HG02623 (cell line): ENCODE results near the gene SDCBP2.
"Not testable (repeated sequence)": the region's sequence is repeated elsewhere in the genome, so short reads cannot be mapped to it uniquely, and the experiment has no call there.

ENCODE experiments used
- ATAC-seq: cut with Tn5 transposase; IDR thresholded peaks from one replicate; pipeline ENCODE4 v1.9.1; 2021; ENCODE audit warnings: moderate library complexity; ENCODE audit not compliant: unreplicated experiment

SDCBP2 gene

GRCh38 chr20:1360094-1360846 is 31.3 kb upstream of the SDCBP2 start:
- ATAC-seq: no peak

- ATAC-seq: no peak
Observed at GRCh38 chr20:1357921-1358671, 29.2 kb upstream of the SDCBP2 start.

GRCh38 chr20:1353956-1354355 is 25.0 kb upstream of the SDCBP2 start:
- no peak for ATAC-seq

GRCh38 chr20:1346315-1346969 is 17.5 kb upstream of the SDCBP2 start:
- ATAC-seq: no peak

- ATAC-seq: no peak
Observed at GRCh38 chr20:1345756-1346093, 16.8 kb upstream of the SDCBP2 start.

- ATAC-seq: no peak
Observed at GRCh38 chr20:1345030-1345755, 16.3 kb upstream of the SDCBP2 start.

GRCh38 chr20:1343446-1344124 is 14.6 kb upstream of the SDCBP2 start:
- not testable (repeated sequence) for ATAC-seq

- no peak for ATAC-seq
Observed at GRCh38 chr20:1341561-1342265, 12.8 kb upstream of the SDCBP2 start.

- ATAC-seq: no peak
Observed at GRCh38 chr20:1338801-1339200, 9.9 kb upstream of the SDCBP2 start.

- ATAC-seq: no peak
Observed at GRCh38 chr20:1338096-1338495, 9.2 kb upstream of the SDCBP2 start.

- ATAC-seq: no peak
Observed at GRCh38 chr20:1337441-1337840, 8.5 kb upstream of the SDCBP2 start.

GRCh38 chr20:1336699-1337367 is 7.9 kb upstream of the SDCBP2 start:
- no peak for ATAC-seq

- ATAC-seq: no peak
Observed at GRCh38 chr20:1335961-1336698, 7.2 kb upstream of the SDCBP2 start.

- ATAC-seq: no peak
Observed at GRCh38 chr20:1334761-1335160, 5.8 kb upstream of the SDCBP2 start.

GRCh38 chr20:1334370-1334731 is 5.4 kb upstream of the SDCBP2 start:
- ATAC-seq: no peak

GRCh38 chr20:1333462-1334369 is 4.8 kb upstream of the SDCBP2 start:
- no peak for ATAC-seq

GRCh38 chr20:1332749-1333300 is 3.9 kb upstream of the SDCBP2 start:
- no peak for ATAC-seq
